Measurements from ENCODE around the gene TSPAN18.

The TSPAN18 gene

DNA sequence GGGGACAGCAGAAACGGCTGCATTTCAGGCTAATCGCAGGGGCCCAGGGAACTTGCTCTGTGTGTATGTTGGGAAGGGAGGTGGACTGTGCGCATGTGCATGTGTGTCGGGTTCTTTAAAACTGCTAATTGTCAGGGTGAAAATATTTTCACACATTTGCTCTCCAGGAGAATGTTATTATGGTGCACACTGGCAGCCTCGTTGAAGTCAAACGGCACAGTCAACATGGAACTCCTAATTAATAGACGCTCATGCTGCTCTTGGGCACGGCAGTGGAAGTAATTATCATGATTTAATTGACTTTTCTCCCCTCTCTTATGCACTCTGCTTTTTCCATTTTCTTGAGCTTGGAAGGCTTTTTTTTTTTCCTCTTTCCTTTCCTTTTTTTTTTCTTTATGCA is 92.6 kb downstream of the TSPAN18 start:
- no peak for DNase-seq (ENCODE audit: low read depth in 3 of 3, low spot score in 1 of 3)

DNA sequence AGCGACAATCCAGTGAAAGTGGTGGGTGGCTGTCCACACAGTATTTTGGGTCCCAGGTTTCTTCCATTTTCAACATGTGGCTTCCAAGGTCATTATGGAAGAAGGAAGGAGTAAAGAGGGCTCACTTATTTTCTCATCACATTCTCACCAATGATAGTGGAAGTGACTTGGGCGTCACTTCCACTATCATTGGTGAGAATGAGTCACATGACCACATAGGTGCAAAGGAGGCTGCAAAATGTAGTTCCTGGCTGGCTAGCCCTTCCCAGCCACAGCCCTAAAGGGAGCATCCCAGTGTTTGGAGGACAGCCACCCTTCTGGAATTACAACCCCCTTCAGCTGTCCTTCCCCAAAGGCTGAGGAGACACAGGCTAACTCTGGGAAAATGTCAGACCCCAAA is 95.6 kb downstream of the TSPAN18 start:
- no peak for DNase-seq (ENCODE audit: low read depth in 3 of 3, low spot score in 1 of 3)

DNA sequence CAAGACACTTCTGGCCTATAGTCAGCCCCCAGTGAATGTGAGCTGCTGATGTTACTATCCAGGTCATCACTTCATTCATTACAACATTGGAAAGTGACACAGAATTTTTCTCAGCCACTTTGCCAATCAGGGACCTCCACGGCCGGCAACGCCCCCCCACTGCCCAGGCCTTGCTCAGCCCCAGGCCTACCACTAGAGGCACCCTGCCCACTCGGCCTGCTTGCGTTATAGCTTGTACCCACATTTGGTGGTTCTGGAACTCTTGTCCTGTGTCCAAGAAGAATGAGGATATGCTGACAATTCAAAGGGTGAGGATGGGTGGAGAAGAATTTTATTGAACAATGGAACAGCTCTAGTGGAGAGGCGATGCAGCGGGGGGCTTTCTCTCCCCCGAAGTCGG is 96.2 kb downstream of the TSPAN18 start:
- no peak for DNase-seq (ENCODE audit: low read depth in 3 of 3, low spot score in 1 of 3)

DNA sequence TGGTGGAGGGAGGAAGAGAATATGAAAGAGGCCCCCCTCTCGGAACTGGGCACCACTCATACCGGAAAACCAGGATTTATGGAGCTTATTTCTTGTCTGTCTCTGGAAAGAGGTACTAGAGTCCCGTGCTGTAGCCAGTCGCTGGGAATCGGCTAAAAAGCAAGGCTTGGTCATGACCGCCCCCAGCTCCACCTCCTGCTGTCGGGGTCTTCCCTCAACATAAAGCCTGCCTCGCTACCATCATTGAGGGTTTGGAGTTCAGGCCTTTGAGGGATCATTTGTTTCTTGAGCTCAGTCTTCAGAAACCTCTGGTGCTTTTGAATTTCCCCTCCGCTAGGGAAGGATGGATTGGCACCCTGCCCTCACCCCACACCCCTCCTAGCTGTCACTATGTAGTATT is 97.1 kb downstream of the TSPAN18 start:
- DNase-seq (ENCODE audit: low read depth in 3 of 3, low spot score in 1 of 3), result no peak

DNA sequence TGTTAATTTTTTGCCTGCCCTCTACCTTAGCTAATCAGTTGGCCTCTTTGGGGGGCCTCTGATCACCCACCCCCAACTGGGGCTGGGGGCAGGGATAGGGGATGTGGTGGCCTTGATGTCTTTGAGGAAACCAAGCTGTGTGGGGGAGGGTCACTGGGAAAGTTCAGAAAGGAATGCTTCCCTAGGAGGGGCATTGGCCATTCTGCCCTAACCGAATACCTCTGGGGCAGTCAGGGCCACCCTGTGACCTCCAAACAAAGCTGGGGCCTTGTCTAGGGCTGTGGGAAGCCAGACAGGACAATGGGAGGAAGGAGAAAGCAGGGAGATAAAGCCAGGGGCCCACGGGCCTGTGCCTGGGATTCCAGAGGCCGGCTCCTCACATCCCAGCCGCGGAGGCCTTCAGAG is 97.5 kb downstream of the TSPAN18 start:
- no peak for DNase-seq (ENCODE audit: low read depth in 3 of 3, low spot score in 1 of 3)

DNA sequence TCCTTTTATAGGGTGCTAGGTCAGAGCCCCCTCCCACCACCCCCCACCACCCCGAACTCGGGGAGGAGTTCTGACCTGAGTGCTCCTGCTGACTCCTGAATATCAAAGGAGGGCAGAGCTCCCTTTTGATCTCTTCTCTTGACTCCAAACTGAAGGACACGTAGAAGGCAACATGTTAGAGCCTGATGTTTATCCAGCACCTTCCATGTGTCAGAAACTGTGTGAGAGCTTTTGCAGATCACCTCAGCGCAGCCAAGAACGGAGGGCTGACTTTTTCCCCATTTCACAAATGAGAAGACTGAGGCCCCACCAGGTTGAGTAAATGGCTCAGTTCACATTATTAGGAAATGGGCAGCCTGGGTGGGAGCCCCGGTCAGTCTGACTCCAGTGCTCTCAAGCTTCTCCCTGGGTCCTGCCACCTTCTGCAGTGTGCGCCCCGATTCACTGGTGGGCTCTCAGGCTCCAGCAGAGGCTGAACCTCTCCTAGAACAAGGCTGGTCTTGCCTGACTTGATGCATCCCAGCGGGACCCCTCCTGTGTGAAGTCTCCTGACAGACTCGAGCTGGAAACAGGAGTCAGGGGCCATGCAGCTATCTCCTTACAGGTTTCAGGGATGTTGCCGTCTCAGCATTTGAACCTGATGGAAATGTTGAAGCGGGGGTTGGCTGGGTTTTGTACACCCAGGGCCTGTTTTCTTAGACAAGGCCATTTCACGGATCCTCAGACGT is 98.5 kb downstream of the TSPAN18 start:
- no peak for DNase-seq (ENCODE audit: low read depth in 3 of 3, low spot score in 1 of 3)

DNA sequence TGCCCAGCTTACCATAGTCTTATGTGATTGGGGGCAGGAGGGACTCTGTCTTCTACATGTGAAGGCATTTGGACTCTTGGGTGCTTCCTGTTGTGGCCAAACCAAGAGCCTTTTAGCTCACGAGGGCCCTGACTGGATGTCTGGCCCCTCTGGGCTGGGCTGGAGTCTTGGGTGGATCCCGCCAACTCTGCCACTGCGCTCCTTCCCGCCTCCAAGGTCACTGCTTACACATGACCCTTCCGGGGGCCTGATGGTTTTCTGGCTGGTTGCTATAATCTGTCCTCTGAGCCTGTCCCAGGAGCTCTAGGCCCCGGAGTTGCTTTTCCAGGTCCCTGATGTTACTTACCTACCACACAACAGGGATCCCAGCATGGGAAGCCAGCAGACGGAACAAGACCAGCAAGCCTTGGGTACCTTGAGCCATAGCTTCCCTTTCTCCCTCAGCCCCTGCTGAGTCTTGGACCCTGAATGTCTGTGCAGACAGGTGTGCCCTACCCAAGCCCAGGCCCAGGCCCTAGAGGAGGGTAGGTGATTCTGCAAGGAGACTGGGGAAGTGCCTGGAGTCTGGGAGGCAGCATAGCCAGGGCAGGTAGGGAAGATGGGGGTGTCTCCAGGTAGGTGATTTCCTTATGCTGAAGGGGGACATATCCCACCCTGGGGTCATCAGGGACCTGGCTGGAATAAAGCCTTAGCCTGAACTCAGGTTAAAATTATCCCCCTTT is 100.3 kb downstream of the TSPAN18 start:
- DNase-seq (ENCODE audit: low read depth in 3 of 3, low spot score in 1 of 3), result no peak

DNA sequence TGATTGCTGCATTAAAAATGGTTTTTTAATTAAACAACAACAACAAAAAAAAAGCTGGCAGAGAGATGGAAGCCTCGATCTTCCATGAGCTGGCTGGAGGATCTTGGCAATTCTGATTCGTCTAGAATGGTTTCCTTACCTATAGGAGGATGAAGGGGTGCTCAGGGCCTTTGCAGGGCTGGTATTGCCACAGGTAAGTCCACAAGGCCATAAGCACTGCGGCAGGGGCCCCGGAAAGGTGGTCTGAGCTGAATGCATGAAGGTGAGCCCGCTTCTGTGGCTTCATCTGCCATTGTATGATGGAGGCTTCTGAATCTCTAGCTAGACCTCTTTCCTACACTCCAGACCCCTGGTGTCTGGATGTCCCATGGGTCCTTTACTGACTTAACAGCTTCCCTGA is 101.5 kb downstream of the TSPAN18 start:
- no peak for DNase-seq (ENCODE audit: low read depth in 3 of 3, low spot score in 1 of 3)

DNA sequence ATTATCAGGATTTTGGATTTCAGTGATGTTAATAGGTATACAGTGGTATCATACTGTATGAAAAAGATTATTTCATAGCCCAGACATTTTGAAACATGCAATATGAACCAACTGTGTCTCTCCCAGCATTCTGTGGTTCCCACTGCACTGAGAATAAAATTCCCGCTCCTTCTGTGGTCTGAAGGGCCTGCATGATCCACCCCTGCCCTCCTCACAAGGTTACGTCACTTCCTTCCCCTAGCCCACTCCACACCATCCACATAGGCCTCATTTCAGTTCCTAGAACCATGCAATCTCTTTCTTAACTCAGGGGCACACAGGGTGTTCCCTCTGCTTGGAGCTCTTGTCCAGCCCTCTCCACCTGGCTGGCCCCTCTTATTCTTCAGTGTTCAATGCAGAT is 103.1 kb downstream of the TSPAN18 start:
- no peak for DNase-seq (ENCODE audit: low read depth in 3 of 3, low spot score in 1 of 3)

DNA sequence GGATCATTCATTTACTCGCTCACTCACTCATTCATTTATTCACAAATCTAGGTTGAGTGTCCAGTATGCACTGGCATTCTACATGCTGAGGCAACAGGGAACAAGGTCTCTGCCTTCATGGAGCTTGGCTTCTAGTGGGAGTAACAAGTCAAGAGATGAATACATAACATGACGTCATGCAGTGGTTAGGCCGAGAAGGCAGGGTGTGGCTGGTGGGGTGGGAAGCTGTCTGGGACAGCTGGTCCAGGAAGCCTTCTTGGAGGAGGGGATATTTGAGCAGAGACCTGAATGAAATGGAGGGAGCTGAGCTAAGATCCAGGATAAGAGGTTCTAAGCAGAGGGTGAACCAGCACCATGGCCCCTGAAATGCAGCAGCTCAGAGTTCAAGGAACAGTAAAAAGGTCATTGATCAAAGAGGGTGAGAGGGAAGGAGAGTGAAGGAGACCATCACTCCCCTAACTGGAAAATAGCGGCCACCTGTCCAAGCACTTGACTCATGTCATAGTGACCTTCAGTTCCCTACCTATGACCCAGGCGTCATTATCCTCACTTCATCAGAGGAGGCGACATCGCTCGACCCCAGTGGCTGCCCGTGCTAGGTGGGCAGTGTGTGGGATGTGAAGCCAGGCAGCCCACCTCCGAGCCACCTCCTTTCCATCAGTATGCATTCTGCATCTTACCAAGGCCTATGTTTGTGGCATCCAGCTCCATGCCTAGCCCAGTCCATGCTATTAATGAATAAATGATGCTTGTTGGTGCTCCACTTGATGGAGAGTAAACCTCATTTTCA is 105.0 kb downstream of the TSPAN18 start:
- DNase-seq (ENCODE audit: low read depth in 3 of 3, low spot score in 1 of 3), result no peak

DNA sequence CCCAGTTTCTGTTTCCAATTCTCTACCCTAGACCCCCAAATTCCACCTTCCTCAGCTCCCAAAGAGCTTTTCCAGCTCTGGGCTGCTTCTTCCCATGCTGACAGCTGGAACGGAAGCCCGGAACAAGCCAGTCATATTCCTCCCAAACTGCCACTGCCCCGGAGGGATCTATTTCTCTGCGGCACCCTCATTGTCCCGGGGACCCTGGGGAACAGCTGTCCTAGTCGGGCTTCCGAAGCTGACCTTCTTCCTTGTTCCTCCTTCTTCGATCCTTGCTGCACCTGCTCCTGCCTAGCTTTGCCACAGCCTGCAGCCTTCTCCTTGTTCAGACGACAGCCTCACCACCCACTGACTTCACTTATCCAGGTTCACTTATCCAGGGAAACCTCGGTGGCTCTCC is 105.7 kb downstream of the TSPAN18 start:
- no peak for DNase-seq (ENCODE audit: low read depth in 3 of 3, low spot score in 1 of 3)

DNA sequence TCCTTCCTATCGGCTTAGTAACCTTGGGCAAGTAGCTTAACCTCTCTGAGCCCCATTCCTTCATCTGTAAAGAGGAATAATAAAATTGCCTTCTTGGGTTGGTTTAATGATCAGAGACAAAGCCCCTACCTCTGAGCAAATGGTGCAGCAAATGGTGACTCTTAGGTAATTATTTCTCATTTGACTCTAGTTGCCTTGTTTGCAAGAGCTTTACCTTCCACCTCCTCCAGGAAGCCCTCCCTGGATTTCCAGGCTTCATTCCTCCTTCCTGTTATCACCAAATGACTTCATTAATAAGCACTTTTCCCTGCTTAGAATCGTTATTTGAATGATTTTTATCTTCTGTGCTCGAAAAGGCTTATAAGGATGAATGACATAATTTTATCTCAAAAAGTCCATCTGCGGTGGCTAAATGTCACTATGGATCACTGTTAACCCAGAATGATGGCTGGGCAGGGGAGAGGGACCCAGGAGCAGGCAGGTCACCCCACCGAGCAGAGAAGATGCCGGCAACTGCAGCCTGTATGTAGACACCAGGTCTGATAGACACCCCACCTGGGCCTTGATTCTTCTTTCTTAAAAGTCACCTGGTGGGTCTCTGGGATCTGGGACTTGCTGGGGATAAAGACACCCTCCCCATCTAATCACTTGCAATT is 106.6 kb downstream of the TSPAN18 start:
- DNase-seq (ENCODE audit: low read depth in 3 of 3, low spot score in 1 of 3), result no peak

DNA sequence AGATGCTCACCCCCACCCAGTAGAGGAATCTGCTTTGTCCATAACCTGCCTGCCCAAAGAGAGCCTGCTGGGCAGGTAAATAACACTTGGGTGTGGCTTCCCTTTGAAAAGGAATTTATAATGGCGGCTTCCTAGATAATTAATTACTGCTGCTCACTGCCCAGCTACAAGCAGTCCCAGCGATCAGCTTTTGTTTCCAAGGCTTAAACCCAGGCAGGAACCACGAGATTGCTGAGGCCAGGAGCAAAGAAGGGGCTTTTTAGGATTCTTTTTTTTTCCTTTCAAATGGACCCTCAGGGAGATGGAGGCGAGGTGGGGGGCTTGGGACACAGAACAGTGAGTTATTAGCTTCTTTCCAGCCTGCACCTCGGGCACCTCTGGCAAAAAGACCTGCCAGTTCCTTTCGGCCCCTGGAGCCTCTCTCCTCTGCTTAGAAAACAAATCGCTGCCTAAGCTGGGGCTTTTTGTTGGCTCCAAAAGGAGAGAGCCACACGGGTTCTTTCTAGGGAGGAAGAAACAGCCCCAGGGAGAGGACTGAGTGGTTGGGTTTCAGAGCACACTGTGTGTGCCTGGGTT is 107.2 kb downstream of the TSPAN18 start:
- DNase-seq (ENCODE audit: low read depth in 3 of 3, low spot score in 1 of 3), result no peak

DNA sequence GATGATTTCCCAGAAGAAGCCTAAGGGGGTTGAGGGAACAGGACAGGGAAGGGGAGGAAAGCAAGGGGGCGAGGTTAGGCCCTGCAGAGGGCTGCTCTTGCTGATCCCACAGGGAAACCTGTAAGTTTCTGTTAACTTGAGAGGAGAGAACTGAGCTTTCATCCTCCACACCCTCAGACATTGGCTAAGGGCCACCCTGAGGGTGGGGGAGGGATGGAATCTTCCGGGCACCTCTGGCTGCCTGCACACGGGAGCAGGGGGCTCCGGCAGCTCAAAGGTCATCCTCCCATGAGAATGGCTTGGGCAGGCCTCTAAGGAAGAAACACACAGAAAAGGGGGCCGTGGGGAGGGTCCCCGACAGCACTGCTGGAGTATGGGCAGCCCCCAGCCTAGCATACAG is 108.1 kb downstream of the TSPAN18 start:
- DNase-seq (ENCODE audit: low read depth in 3 of 3, low spot score in 1 of 3), result no peak

DNA sequence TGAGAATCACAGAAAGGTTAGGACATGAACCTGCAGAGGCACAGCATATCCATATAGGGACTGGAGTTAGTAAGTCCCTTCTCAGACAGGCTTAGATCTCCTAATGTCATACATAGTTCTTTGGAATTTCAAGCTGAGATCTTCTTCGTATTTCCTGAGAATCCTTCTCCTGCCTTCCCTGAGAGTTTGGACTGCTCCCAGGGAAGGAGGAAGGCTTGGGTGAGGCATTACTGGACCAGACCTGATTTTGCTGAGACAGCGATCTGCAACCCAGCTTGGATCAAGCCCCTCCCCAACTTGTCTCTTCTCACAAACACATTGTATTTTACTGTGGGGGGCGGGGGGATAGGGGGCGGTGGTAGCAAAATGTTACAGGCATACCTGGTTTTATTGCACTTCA is 108.5 kb downstream of the TSPAN18 start:
- DNase-seq (ENCODE audit: low read depth in 3 of 3, low spot score in 1 of 3), result no peak

DNA sequence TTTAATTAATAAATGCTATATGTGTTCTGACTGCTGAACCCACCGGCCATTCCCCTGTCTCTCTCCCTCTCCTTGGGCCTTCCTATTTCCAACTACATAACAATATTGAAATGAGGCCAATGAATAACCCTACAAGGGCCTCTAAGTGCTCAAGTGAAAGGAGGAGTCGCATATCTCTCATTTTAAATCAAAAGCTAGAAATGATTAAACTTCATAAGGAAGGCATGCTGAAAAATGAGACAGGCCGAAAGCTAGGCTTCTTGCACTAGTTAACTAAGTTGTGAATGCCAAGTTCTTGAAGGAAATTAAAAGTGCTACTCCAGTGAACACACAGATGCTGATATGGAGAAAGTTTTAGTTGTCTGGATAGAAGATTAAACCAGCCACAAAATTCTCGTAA is 109.2 kb downstream of the TSPAN18 start:
- no peak for DNase-seq (ENCODE audit: low read depth in 3 of 3, low spot score in 1 of 3)

DNA sequence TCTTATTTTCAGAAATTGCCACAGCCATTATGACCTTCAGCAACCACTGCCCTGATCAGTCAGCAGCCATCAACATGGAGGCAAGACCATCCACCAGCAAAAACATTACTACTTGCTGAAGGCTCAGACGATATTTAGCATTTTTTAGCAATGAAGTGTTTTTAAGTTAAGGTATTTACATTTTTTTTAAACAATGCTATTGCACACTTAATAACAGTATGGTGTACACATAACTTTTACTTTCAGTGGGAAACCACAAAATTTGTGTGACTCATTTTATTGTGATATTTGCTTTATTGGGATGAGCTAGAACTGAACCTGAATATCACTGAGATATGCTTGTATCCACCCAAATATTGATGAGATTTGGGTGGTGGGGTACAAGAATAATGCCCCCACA is 110.9 kb downstream of the TSPAN18 start:
- DNase-seq (ENCODE audit: low read depth in 3 of 3, low spot score in 1 of 3), result no peak

DNA sequence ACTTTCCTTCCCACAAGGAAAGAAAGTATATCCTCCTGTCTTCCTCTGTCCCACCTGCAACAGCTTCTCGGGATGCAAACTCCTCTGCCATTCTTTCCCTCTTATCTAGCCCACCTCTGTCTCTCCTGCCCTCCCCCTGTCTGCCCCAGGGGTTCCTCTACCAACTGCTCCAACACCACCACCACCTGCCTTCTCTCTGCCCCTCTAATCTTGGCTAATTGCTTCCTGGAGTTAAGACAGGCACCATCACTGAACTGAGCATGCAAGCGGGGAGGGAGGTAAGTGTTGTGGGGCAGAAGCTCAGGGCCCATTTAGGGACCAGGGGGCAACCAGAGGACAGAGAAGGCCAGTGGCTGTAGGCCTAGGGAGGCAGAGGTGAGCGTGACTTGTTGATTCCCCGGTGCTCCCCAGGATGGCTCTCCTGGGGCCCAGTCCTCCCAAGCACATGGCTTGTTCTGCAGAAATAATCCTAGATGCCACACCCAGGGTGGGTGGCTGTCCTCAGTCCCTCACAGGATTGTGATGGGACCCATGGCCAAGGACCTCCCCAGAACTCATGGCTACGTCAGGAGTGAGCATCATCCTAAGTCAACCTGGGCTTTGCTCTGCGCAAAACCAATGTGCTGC is 112.8 kb downstream of the TSPAN18 start:
- no peak for DNase-seq (ENCODE audit: low read depth in 3 of 3, low spot score in 1 of 3)

DNA sequence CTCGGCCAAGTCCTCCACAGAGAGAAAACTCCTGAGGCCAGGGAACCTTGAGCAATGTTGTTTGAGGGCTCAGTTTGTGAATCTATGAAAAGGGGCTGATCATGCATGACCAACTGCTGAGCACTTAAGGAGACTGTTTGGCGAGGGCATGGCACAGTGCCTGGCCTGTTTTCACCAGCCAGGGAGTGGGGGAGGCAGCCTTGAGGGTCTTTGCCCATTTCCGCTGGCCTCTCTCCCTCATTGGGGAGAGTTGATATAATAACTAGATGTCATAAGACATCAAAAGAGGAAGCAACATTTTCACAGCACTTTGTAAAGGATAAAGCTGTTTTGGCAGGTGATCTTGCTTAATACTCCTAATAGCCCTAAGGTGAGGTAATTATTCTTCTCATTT is 113.3 kb downstream of the TSPAN18 start:
- no peak for DNase-seq (ENCODE audit: low read depth in 3 of 3, low spot score in 1 of 3)

DNA sequence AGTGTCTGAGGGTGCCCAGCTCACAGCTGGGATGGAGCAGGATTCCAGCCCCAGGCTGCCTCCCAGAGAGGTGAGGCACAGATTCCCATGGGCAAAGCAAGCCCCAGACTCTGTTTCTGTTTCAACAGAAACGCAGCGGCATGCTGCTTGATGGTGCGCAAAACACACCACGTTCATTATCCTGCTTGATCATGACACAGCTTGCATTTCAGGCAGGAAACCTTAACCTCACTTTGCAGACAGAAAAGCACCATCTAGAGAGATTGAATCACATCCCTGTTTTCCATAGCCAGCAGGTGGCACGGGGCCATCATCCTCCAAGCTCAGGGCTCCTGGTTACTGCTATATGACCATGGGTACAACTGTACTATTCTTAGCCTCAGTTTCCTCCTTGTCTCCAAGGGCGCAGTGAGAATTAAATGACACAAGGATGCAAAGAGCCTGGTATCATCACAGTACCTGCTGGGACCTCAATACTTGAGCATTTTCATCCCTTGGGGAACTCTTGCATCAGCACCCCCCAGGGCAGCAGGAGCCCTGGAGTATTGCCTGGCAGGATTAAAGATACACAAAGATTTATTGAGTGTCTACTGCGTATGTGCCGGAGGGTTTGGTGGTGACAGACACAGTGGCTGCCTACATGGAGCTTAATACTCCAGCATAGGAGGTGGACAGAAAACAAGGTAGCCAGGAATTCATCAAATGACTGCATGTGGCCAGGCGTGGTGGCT is 113.9 kb downstream of the TSPAN18 start:
- DNase-seq (ENCODE audit: low read depth in 3 of 3, low spot score in 1 of 3), result no peak

Data from stimulated activated CD4-positive, alpha-beta T cell treated with anti-CD3 and anti-CD28 coated beads, TNF-alpha, amount 100 ng/mL, for 1 hour (primary cell).